ENCODE results near the gene SELENOV. TPM values are rescaled to one million over a fixed set of nuclear protein-coding genes. Genes with fewer than 3 reads are reported as not detected.
A peak's percentile ranks its signal among the peaks of the same experiment; 100 is the strongest.
"Not testable (repeated sequence)": the region's sequence is repeated elsewhere in the genome, so short reads cannot be mapped to it uniquely, and the experiment has no call there.

SELENOV gene
- total RNA-seq (2014; rRNA removed; shearing (Covaris generic)), result 0.15 and 0.32 TPM in 2 replicates

DNA sequence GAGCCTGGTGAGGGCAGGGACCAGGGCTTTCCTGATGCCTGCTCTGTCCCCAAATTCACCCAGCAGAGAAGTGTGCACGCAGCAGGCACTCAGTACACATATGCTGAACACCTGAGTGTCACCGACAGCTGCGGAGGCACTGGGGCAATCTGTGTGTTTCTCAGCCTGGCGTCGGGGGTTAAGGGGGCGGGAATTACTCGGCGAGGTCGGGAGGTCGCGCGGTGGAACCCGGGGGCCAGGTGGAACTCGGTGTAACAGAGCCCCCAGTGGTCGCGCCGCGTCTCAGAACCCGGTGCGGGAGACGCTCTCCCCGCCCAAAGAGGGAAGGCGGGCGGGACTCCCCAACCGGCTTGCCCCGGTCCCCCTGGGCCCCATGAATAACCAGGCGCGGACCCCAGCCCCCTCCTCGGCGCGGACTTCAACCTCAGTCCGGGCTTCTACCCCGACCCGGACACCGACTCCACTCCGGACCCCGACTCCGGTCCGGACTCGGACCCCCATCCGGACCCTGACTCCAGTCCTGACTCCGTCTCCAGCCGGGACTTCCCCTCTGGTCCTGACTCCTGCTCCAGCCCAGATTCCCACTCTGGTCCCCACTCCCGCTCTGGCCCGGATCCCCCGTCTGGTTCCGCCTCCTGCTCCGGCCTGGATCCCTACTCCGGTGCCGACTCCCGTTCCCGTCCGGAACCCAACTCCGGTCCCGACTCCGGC, at the start of gene SELENOV:
SELENOV (plus strand) TSS at position 300 of the 711 bp plus-strand sequence; CDS start at position 374, 74 bp downstream.
- H3K4me3 ChIP-seq, result peak within 1 kb of the TSS; percentile 55
- H3K36me3 ChIP-seq, result no peaks in the 10 kb centered on the region
- peaks cover 25% of the 10 kb centered on the region for H3K27me3 ChIP-seq
- DNase-seq, result peak; percentile 79 to 86
- no peaks in the 10 kb centered on the region for H3K9me3 ChIP-seq (replicated peaks)
- no peak within 1 kb of the TSS for H3K27ac ChIP-seq
- peaks cover 5% of the 10 kb centered on the region; the same call in 1 of the 2 replicates for H3K4me1 ChIP-seq

- H3K4me3 ChIP-seq, result no peak overlapping the region
- H3K36me3 ChIP-seq, result peaks cover 68% of the 10 kb centered on the region
- H3K27ac ChIP-seq, result no peak overlapping the region
Observed at GRCh38 chr19:39465956-39466747, 48.8 kb upstream of the SELENOV start.

GRCh38 chr19:39467941-39468340, 47.0 kb upstream of the SELENOV start:
- peaks cover 75% of the 10 kb centered on the region for H3K36me3 ChIP-seq
- H3K27me3 ChIP-seq, result no peaks in the 10 kb centered on the region
- DNase-seq, result no peak
- no peaks in the 10 kb centered on the region for H3K4me1 ChIP-seq
- H3K4me3 ChIP-seq, result no peak overlapping the region
- no peak overlapping the region for H3K27ac ChIP-seq
- no peaks in the 10 kb centered on the region for H3K9me3 ChIP-seq (replicated peaks)

More at GRCh38 chr19:39465956-39466747, 48.8 kb upstream of the SELENOV start:
- H3K27me3 ChIP-seq, result no peaks in the 10 kb centered on the region
- DNase-seq, result no peak
- no peaks in the 10 kb centered on the region for H3K4me1 ChIP-seq
- no peaks in the 10 kb centered on the region for H3K9me3 ChIP-seq (replicated peaks)

- H3K4me3 ChIP-seq, result no peak overlapping the region
- no peaks in the 10 kb centered on the region for H3K9me3 ChIP-seq (replicated peaks)
- H3K27me3 ChIP-seq, result no peaks in the 10 kb centered on the region
- peaks cover 78% of the 10 kb centered on the region for H3K36me3 ChIP-seq
- no peaks in the 10 kb centered on the region for H3K4me1 ChIP-seq
- DNase-seq, result no peak
- H3K27ac ChIP-seq, result no peak overlapping the region
Observed at GRCh38 chr19:39469036-39469435, 45.9 kb upstream of the SELENOV start.

- Histone ChIP-seq H3K4me3 (no peak overlapping the region), H3K9me3 (replicated peaks) (no peaks in the 10 kb centered on the region), H3K27ac (no peak overlapping the region), H3K36me3 (peaks cover 76% of the 10 kb centered on the region), H3K4me1 (no peaks in the 10 kb centered on the region), H3K27me3 (no peaks in the 10 kb centered on the region)
- no peak for DNase-seq
Observed at GRCh38 chr19:39469567-39469966, 45.4 kb upstream of the SELENOV start.

GRCh38 chr19:39470724-39471339, 44.1 kb upstream of the SELENOV start:
- DNase-seq, result no peak
- H3K4me3 ChIP-seq, result no peak overlapping the region
- no peaks in the 10 kb centered on the region for H3K27me3 ChIP-seq
- H3K9me3 ChIP-seq (replicated peaks), result no peaks in the 10 kb centered on the region
- H3K36me3 ChIP-seq, result peaks cover 73% of the 10 kb centered on the region
- no peak overlapping the region for H3K27ac ChIP-seq
- H3K4me1 ChIP-seq, result no peaks in the 10 kb centered on the region

DNA sequence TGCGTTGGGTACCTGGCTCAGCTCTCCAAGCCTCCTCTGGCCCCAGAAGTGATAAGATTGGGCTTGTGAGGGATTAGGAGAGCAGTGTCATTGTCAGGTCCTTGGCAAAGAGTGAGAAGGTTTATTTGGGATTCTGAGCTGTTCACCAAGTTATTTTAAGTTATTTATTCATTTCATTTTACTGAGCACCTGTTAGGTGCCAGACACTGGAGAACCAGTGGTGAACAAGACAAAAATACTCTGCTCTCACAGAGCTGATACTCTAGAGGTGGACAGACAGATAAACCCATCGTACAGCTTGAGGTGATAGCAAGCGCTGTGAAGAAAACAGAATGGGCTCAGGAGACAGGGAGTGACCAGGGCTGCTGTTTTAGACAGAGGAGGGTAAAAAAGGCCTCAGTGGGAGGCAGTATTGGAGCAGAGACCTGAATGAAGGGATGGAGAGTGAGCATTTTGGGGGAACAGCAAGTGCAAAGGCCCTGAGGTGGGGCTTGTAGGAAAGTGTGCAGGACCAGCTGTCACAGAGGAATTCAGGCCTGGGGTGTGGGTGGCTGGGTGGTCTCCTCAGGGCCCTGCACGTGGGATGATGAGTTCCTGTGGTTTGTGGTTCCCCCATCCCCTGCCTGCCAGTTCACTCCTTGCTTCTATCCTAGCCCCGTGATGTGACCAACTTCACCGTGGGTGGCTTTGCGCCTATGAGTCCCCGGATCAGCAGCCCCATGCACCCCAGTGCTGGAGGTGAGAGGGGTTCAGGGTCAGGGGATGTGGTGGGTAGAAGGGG, 43.0 kb upstream of the SELENOV start:
- Histone ChIP-seq H3K9me3 (replicated peaks) (no peaks in the 10 kb centered on the region), H3K36me3 (peaks cover 65% of the 10 kb centered on the region)
- peak; percentile 30 to 49 for DNase-seq

DNA sequence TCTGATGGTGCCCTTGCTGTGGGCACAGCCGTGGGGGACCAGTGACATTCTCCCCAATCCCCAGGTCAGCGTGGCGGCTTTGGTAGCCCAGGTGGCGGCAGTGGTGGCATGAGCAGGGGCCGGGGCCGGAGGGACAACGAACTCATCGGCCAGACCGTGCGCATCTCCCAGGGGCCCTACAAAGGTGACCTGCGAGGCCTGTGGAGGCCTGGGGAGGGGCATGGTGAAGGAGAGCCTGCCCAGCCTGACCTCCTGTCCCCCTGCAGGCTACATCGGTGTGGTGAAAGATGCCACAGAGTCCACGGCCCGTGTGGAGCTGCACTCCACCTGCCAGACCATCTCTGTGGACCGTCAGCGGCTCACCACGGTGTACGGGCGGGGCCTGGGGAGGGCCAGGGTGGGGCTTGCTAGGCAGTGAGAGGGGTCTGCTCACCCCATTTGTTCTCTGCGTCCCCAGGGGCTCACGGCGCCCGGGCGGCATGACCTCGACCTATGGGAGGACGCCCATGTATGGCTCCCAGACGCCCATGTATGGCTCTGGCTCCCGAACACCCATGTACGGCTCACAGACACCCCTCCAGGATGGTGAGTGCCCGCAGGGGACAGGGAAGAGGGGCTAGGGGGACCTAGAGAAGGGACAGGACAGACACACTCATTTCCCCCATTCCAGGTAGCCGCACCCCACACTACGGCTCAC, 42.0 kb upstream of the SELENOV start:
- no peak for DNase-seq
- Histone ChIP-seq H3K27ac (no peak overlapping the region), H3K27me3 (no peaks in the 10 kb centered on the region), H3K4me1 (no peaks in the 10 kb centered on the region), H3K4me3 (no peak overlapping the region), H3K36me3 (peaks cover 59% of the 10 kb centered on the region), H3K9me3 (replicated peaks) (no peaks in the 10 kb centered on the region)

More for the DNA sequence above, 43.0 kb upstream of the SELENOV start:
- H3K27me3 ChIP-seq, result no peaks in the 10 kb centered on the region
- no peak overlapping the region for H3K27ac ChIP-seq
- no peak overlapping the region for H3K4me3 ChIP-seq
- no peaks in the 10 kb centered on the region for H3K4me1 ChIP-seq

- H3K36me3 ChIP-seq, result peaks cover 59% of the 10 kb centered on the region
- H3K27me3 ChIP-seq, result no peaks in the 10 kb centered on the region
- no peak overlapping the region for H3K4me3 ChIP-seq
- no peaks in the 10 kb centered on the region for H3K9me3 ChIP-seq (replicated peaks)
- DNase-seq, result no peak
- H3K4me1 ChIP-seq, result no peaks in the 10 kb centered on the region
- no peak overlapping the region for H3K27ac ChIP-seq
Observed at GRCh38 chr19:39473443-39473960, 41.4 kb upstream of the SELENOV start.

DNA sequence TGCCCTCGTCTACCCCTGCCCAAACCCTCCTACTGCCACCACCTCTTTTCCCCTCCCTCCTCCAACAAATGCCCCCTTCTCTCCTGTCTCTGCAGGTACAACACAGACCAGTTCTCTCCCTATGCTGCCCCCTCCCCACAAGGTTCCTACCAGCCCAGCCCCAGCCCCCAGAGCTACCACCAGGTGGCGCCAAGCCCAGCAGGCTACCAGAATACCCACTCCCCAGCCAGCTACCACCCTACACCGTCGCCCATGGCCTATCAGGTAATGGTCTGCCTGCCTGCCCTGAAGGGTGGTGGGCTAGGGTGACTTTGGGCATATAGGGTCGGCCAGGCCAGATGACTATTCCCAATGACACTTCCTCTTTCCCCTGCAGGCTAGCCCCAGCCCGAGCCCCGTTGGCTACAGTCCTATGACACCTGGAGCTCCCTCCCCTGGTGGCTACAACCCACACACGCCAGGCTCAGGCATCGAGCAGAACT, 40.8 kb upstream of the SELENOV start:
- Histone ChIP-seq H3K4me3 (no peak overlapping the region), H3K27ac (no peak overlapping the region), H3K27me3 (no peaks in the 10 kb centered on the region), H3K9me3 (replicated peaks) (no peaks in the 10 kb centered on the region), H3K4me1 (no peaks in the 10 kb centered on the region), H3K36me3 (peaks cover 53% of the 10 kb centered on the region)
- peak; percentile 76 to 78 for DNase-seq

DNA sequence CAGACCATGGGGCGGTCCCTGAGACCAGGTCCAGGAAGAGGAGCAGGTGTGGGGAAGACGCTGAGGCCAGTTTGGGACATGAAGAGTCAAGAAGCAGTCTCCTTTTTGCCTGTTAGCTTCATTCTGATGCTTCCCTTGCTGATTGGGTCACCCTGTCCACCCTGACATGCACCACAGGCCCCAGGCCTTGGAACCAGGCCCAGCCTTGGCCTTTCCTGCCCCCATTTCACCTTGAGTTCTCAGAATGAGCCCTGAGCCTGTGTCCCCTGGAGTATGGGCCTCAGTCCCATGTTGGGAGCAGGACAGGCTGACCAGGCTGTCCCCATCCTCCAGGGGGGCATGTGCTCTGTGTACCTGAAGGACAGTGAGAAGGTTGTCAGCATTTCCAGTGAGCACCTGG, 39.2 kb upstream of the SELENOV start:
- H3K9me3 ChIP-seq (replicated peaks), result no peaks in the 10 kb centered on the region
- no peaks in the 10 kb centered on the region for H3K4me1 ChIP-seq
- H3K36me3 ChIP-seq, result peaks cover 39% of the 10 kb centered on the region
- no peak overlapping the region for H3K4me3 ChIP-seq
- DNase-seq, result no peak
- H3K27me3 ChIP-seq, result no peaks in the 10 kb centered on the region
- no peak overlapping the region for H3K27ac ChIP-seq

GRCh38 chr19:39479319-39479801, 35.6 kb upstream of the SELENOV start:
- not testable (repeated sequence) for H3K4me1 ChIP-seq; DNase-seq; H3K27me3 ChIP-seq; H3K9me3 ChIP-seq (replicated peaks)
- Histone ChIP-seq H3K27ac (peak overlapping the region; percentile 29), H3K4me3 (peak overlapping the region; percentile 93), H3K36me3 (peaks cover 22% of the 10 kb centered on the region)

DNA sequence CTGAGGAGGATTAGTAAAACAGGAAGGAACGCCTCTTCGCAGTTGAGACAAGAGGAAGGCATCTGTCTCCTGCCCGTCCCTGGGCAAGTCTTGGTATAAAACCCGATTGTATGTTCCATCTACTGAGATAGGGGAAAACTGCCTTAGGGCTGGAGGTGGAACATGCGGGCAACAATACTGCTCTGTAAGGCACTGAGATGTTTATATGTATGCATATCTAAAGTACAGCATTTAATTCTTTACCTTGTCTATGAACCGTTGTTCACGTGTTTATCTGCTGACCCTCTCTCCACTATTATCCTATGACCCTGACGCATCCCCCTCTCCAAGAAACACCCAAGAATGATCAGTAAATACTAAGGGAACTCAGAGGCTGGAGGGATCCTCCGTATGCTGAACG, 35.0 kb upstream of the SELENOV start:
- DNase-seq, result peak in 1 of 2 experiments; percentile 63
- Histone ChIP-seq H3K4me3 (peak overlapping the region; percentile 93), H3K27ac (peak overlapping the region; percentile 73), H3K27me3 (no peaks in the 10 kb centered on the region), H3K9me3 (replicated peaks) (no peaks in the 10 kb centered on the region), H3K4me1 (no peaks in the 10 kb centered on the region), H3K36me3 (peaks cover 19% of the 10 kb centered on the region; the same call in 1 of the 2 replicates)
